Osteocyte (in vitro differentiated cells): ENCODE measurements around the gene LTB4R. TPM values are rescaled to one million over a fixed set of nuclear protein-coding genes. Genes with fewer than 3 reads are reported as not detected.

ENCODE experiments used
- DNase-seq: peaks from one replicate; pipeline ENCODE4 v3.0.0; 2021; ENCODE audit warnings: mixed read lengths; ENCODE audit not compliant: unreplicated experiment; ENCODE audit errors: extremely low spot score
- H3K27ac Mint-ChIP-seq: one replicate; pipeline ENCODE4 v1.8.0; 2021; ENCODE audit warnings: mild to moderate bottlenecking, mixed read lengths; ENCODE audit not compliant: unreplicated experiment
- H3K27me3 Mint-ChIP-seq: one replicate; pipeline ENCODE4 v1.8.0; 2021; ENCODE audit warnings: mixed read lengths; ENCODE audit not compliant: unreplicated experiment
- H3K36me3 Mint-ChIP-seq: one replicate; pipeline ENCODE4 v1.8.0; 2021; ENCODE audit warnings: mixed read lengths; ENCODE audit not compliant: unreplicated experiment
- H3K4me1 Mint-ChIP-seq: one replicate; pipeline ENCODE4 v1.8.0; 2021; ENCODE audit warnings: mixed read lengths; ENCODE audit not compliant: unreplicated experiment
- H3K4me3 Mint-ChIP-seq: one replicate; pipeline ENCODE4 v1.8.0; 2021; ENCODE audit warnings: mild to moderate bottlenecking, moderate library complexity, mixed read lengths; ENCODE audit not compliant: unreplicated experiment
- H3K9me3 Mint-ChIP-seq: one replicate; pipeline ENCODE4 v1.8.0; 2021; ENCODE audit warnings: mixed read lengths; ENCODE audit not compliant: unreplicated experiment
- CTCF ChIP-seq: fragments of 200-600 bp; sonication (generic); IDR thresholded peaks from 2 replicates; pipeline ENCODE4 v1.5.0; 2021; ENCODE audit warnings: antibody characterized with exemption, mild to moderate bottlenecking, moderate library complexity
- total RNA-seq: library from RNA; stranded (reverse); gene quantifications from 2 replicates; pipeline ENCODE4 v1.2.1, GENCODE V29; 2021

LTB4R gene
- total RNA-seq, 1 donor from 2014 or later: 11.3 TPM

GRCh38 chr14:24284501-24285035 lies 26.7 kb upstream of the LTB4R start:
- Mint-ChIP-seq H3K4me3 (no peak overlapping the region), H3K36me3 (no peaks in the 10 kb centered on the region), H3K9me3 (no peaks in the 10 kb centered on the region), H3K27ac (no peak overlapping the region), H3K4me1 (peaks cover 5% of the 10 kb centered on the region), H3K27me3 (no peaks in the 10 kb centered on the region)
- no peak for TF ChIP-seq CTCF
- DNase-seq: no peak

- H3K9me3 Mint-ChIP-seq: no peaks in the 10 kb centered on the region
- no peaks in the 10 kb centered on the region for H3K27me3 Mint-ChIP-seq
- H3K4me3 Mint-ChIP-seq: no peak overlapping the region
- H3K36me3 Mint-ChIP-seq: peaks cover 1% of the 10 kb centered on the region
- DNase-seq: no peak
- no peak overlapping the region for H3K27ac Mint-ChIP-seq
- H3K4me1 Mint-ChIP-seq: peaks cover 5% of the 10 kb centered on the region
- TF ChIP-seq CTCF: no peak
Measured at GRCh38 chr14:24285351-24285750, 26.0 kb upstream of the LTB4R start.

GRCh38 chr14:24286996-24287395 lies 24.3 kb upstream of the LTB4R start:
- TF ChIP-seq CTCF: no peak
- Mint-ChIP-seq H3K9me3 (no peaks in the 10 kb centered on the region), H3K27me3 (no peaks in the 10 kb centered on the region), H3K4me1 (peaks cover 5% of the 10 kb centered on the region), H3K27ac (no peak overlapping the region), H3K4me3 (no peak overlapping the region), H3K36me3 (peaks cover 11% of the 10 kb centered on the region)
- DNase-seq: no peak

- Mint-ChIP-seq H3K4me3 (no peak overlapping the region), H3K4me1 (no peaks in the 10 kb centered on the region), H3K9me3 (no peaks in the 10 kb centered on the region), H3K27ac (no peak overlapping the region), H3K27me3 (no peaks in the 10 kb centered on the region), H3K36me3 (peaks cover 16% of the 10 kb centered on the region)
- TF ChIP-seq CTCF: no peak
- no peak for DNase-seq
Measured at GRCh38 chr14:24289649-24290280, 21.5 kb upstream of the LTB4R start.

- Mint-ChIP-seq H3K4me1 (peaks cover 1% of the 10 kb centered on the region), H3K27me3 (no peaks in the 10 kb centered on the region), H3K9me3 (no peaks in the 10 kb centered on the region), H3K4me3 (no peak overlapping the region), H3K36me3 (peaks cover 18% of the 10 kb centered on the region), H3K27ac (no peak overlapping the region)
- DNase-seq: no peak
- TF ChIP-seq CTCF: no peak
Measured at GRCh38 chr14:24290746-24291145, 20.6 kb upstream of the LTB4R start.
